ENCODE data around the gene DPP8. TPM values are rescaled to one million over a fixed set of nuclear protein-coding genes. Genes with fewer than 3 reads are reported as not detected.

The DPP8 gene
- total RNA-seq = 10 to 100 TPM; 31.1 to 36.5 (median 34.1) TPM
- polyA plus RNA-seq = 10 to 100 TPM; 13.7 to 14.9 TPM
- long read RNA-seq, donor 1, transcript DPP8-201 (20 exons, 3,139 nt) = major isoform, 12 of 44 reads
- long read RNA-seq, donor 1, partial matches to known transcripts = 7 of 44 reads
- long read RNA-seq, donor 1, other reads (novel, unspliced or antisense) = 25 of 44 reads
- long read RNA-seq, donor 2, partial matches to known transcripts = 716 of 739 reads
- long read RNA-seq, donor 2, other reads (novel, unspliced or antisense) = 22 of 739 reads
- long read RNA-seq, donor 3, transcript DPP8-201 (20 exons, 3,139 nt) = major isoform, 19 of 30 reads
- long read RNA-seq, donor 3, partial matches to known transcripts = 2 of 30 reads
- long read RNA-seq, donor 3, other reads (novel, unspliced or antisense) = 8 of 30 reads

GRCh38 chr15:65516997-65517865 lies at the start of gene DPP8:
Gene DPP8, minus strand, starts transcription at chr15:65517689. Its CDS starts 5,136 bp downstream, at chr15:65512553.
- WGBS, 3 donors = 0 to 1% (median 1%) methylated on average over 46 to 75 of the region's 75 CpGs
- no peaks in the 10 kb centered on the region for H3K9me3 ChIP-seq
- DNase-seq = peak; percentile 91 to 95 (median 94)
- H3K27ac ChIP-seq = peak within 1 kb of the TSS; percentile 51 to 66
- no peaks in the 10 kb centered on the region for H3K27me3 ChIP-seq
- H3K4me3 ChIP-seq = peak within 1 kb of the TSS; percentile 89
- intact Hi-C loops (cut with DNase I) = no loop called here
- H3K4me1 ChIP-seq (ENCODE audit: insufficient read depth) = peaks cover 7% of the 10 kb centered on the region
- TF ChIP-seq POLR2A (IDR thresholded peaks at IDR 0.05) (peak; percentile 37), EP300 (IDR thresholded peaks at IDR 0.05) (no peak), CTCF (IDR thresholded peaks at IDR 0.05) (peak; percentile 82 to 87 (median 83))
- no peaks in the 10 kb centered on the region for H3K36me3 ChIP-seq

GRCh38 chr15:65561934-65562333 lies 44.4 kb upstream of the DPP8 start:
- no peaks in the 10 kb centered on the region for H3K4me1 ChIP-seq (ENCODE audit: insufficient read depth)
- no peaks in the 10 kb centered on the region for H3K36me3 ChIP-seq
- H3K27me3 ChIP-seq = no peaks in the 10 kb centered on the region
- intact Hi-C loops (cut with DNase I) = no loop called here
- TF ChIP-seq EP300 (IDR thresholded peaks at IDR 0.05) = no peak
- TF ChIP-seq POLR2A (IDR thresholded peaks at IDR 0.05) = no peak
- no peak for TF ChIP-seq CTCF (IDR thresholded peaks at IDR 0.05)
- no peaks in the 10 kb centered on the region for H3K9me3 ChIP-seq
- H3K27ac ChIP-seq = no peak overlapping the region
- no peak overlapping the region for H3K4me3 ChIP-seq
- no peak for DNase-seq
- WGBS, 3 donors = 91 to 95% (median 94%) methylated on average over 6 of the region's 6 CpGs

- Histone ChIP-seq H3K27me3 (no peaks in the 10 kb centered on the region), H3K4me3 (no peak overlapping the region), H3K4me1 (ENCODE audit: insufficient read depth) (no peaks in the 10 kb centered on the region), H3K9me3 (no peaks in the 10 kb centered on the region), H3K27ac (no peak overlapping the region), H3K36me3 (no peaks in the 10 kb centered on the region)
- intact Hi-C loops (cut with DNase I) = no loop called here
- TF ChIP-seq POLR2A (IDR thresholded peaks at IDR 0.05) (no peak), CTCF (IDR thresholded peaks at IDR 0.05) (no peak), EP300 (IDR thresholded peaks at IDR 0.05) (no peak)
- DNase-seq = no peak
These were observed 42.5 kb upstream of the DPP8 start for GRCh38 chr15:65559941-65560340.

GRCh38 chr15:65558997-65559760 lies 41.7 kb upstream of the DPP8 start:
- H3K4me3 ChIP-seq = no peak overlapping the region
- H3K27me3 ChIP-seq = no peaks in the 10 kb centered on the region
- intact Hi-C loops (cut with DNase I) = no loop called here
- no peak overlapping the region for H3K27ac ChIP-seq
- no peaks in the 10 kb centered on the region for H3K9me3 ChIP-seq
- 92 to 96% (median 93%) methylated on average over 6 of the region's 6 CpGs for WGBS, 3 donors
- DNase-seq = no peak
- no peaks in the 10 kb centered on the region for H3K4me1 ChIP-seq (ENCODE audit: insufficient read depth)
- TF ChIP-seq EP300 (IDR thresholded peaks at IDR 0.05) (no peak), POLR2A (IDR thresholded peaks at IDR 0.05) (no peak), CTCF (IDR thresholded peaks at IDR 0.05) (no peak)
- no peaks in the 10 kb centered on the region for H3K36me3 ChIP-seq
